Mesenchymal stem cell (in vitro differentiated cells and primary cell): ENCODE measurements around the gene RAB3C.

Experiments used
- DNase-seq: peaks from one replicate; pipeline ENCODE4 v3.0.0-alpha.2; 2013
- H2AFZ ChIP-seq: one replicate; pipeline ENCODE4 v1.6.1; 2013; ENCODE audit warnings: low read depth, mild to moderate bottlenecking, control low read depth, inconsistent platforms, low read length, moderate library complexity
- H2AK5ac ChIP-seq: 2 replicates; pipeline ENCODE4 v1.6.1; 2013; ENCODE audit warnings: low read length, moderate library complexity, mild to moderate bottlenecking, inconsistent platforms; ENCODE audit not compliant: severe bottlenecking
- H2BK120ac ChIP-seq: one replicate; pipeline ENCODE4 v1.6.1; 2013; ENCODE audit warnings: low read depth, mild to moderate bottlenecking, inconsistent platforms, low read length, moderate library complexity
- H2BK12ac ChIP-seq, 2 experiments: one replicate each; pipeline ENCODE4 v1.6.1; 2013; ENCODE audit warnings: inconsistent platforms in 2 of 2, low read length in 2 of 2, mild to moderate bottlenecking in 2 of 2, moderate library complexity in 2 of 2, control low read depth in 1 of 2
- H2BK15ac ChIP-seq: one replicate; pipeline ENCODE4 v1.6.1; 2013; ENCODE audit warnings: mild to moderate bottlenecking, low read depth, inconsistent platforms; ENCODE audit not compliant: poor library complexity, severe bottlenecking
- H2BK5ac ChIP-seq: 2 replicates; pipeline ENCODE4 v1.6.1; 2013; ENCODE audit warnings: low read depth, mild to moderate bottlenecking, low read length, control low read depth, inconsistent platforms; ENCODE audit not compliant: poor library complexity, severe bottlenecking
- H3K14ac ChIP-seq, 2 experiments: one replicate each; pipeline ENCODE4 v1.6.1; 2013; ENCODE audit warnings: inconsistent platforms in 2 of 2, low read length in 2 of 2, control low read depth in 1 of 2, mild to moderate bottlenecking in 1 of 2, moderate library complexity in 1 of 2
- H3K18ac ChIP-seq, 2 experiments: one replicate each; pipeline ENCODE4 v1.6.1; 2013; ENCODE audit warnings: inconsistent platforms in 2 of 2, low read length in 2 of 2, control low read depth in 1 of 2, low read depth in 1 of 2, mild to moderate bottlenecking in 1 of 2
- H3K23ac ChIP-seq, 2 experiments: one replicate each; pipeline ENCODE4 v1.6.1; 2013; ENCODE audit warnings: inconsistent platforms in 2 of 2, low read length in 2 of 2, mild to moderate bottlenecking in 2 of 2, moderate library complexity in 2 of 2, control low read depth in 1 of 2
- H3K27ac ChIP-seq: 2 replicates; pipeline ENCODE4 v1.5.1; 2013; ENCODE audit warnings: mild to moderate bottlenecking, moderate library complexity, low read length, control low read depth, inconsistent platforms; ENCODE audit not compliant: poor library complexity, severe bottlenecking
- H3K27me3 ChIP-seq, 2 experiments: 2 replicates each; pipeline versions ENCODE4 v1.6.1 to v1.7.0; 2013; ENCODE audit warnings: low read length in 2 of 2, mild to moderate bottlenecking in 2 of 2, moderate library complexity in 2 of 2, control low read depth in 1 of 2, inconsistent platforms in 1 of 2; ENCODE audit not compliant: control insufficient read depth in 1 of 2, insufficient read depth in 1 of 2
- H3K36me3 ChIP-seq, 2 experiments: 2 replicates each; pipeline versions ENCODE4 v1.6.1 to v1.7.0; 2013; ENCODE audit warnings: low read length in 2 of 2, control low read depth in 1 of 2, inconsistent platforms in 1 of 2, low read depth in 1 of 2, mild to moderate bottlenecking in 1 of 2; ENCODE audit not compliant: insufficient read depth in 2 of 2, control insufficient read depth in 1 of 2
- H3K4ac ChIP-seq, 2 experiments: one replicate each; pipeline ENCODE4 v1.6.1; 2013; ENCODE audit warnings: inconsistent platforms in 2 of 2, low read length in 2 of 2, mild to moderate bottlenecking in 2 of 2, moderate library complexity in 2 of 2, control low read depth in 1 of 2, low read depth in 1 of 2
- H3K4me1 ChIP-seq: 2 replicates; pipeline ENCODE4 v1.6.1; 2013; ENCODE audit warnings: low read depth, low read length, control low read depth; ENCODE audit not compliant: control insufficient read depth, insufficient read depth
- H3K4me2 ChIP-seq: 2 replicates; pipeline ENCODE4 v1.6.1; 2013; ENCODE audit warnings: low read length, mild to moderate bottlenecking, inconsistent platforms; ENCODE audit not compliant: poor library complexity, severe bottlenecking
- H3K4me3 ChIP-seq, 2 experiments: 2 replicates each; pipeline versions ENCODE4 v1.5.1 to v1.7.0; 2013; ENCODE audit warnings: low read length in 2 of 2, mild to moderate bottlenecking in 2 of 2, control low read depth in 1 of 2, low read depth in 1 of 2; ENCODE audit not compliant: insufficient read depth in 1 of 2
- H3K79me1 ChIP-seq: replicated peaks from 2 replicates; pipeline ENCODE4 v1.6.1; 2013; ENCODE audit warnings: mild to moderate bottlenecking, control low read depth, low read length, inconsistent platforms; ENCODE audit not compliant: poor library complexity, severe bottlenecking
- H3K9ac ChIP-seq: 2 replicates; pipeline ENCODE4 v1.7.0; 2013; ENCODE audit warnings: mild to moderate bottlenecking, low read length, moderate library complexity
- H3K9me3 ChIP-seq: 2 replicates; pipeline ENCODE4 v1.7.0; 2013; ENCODE audit warnings: mild to moderate bottlenecking, low read length; ENCODE audit not compliant: control insufficient read depth
- H4K8ac ChIP-seq: one replicate; pipeline ENCODE4 v1.6.1; 2013; ENCODE audit warnings: inconsistent platforms, mild to moderate bottlenecking, low read length, moderate library complexity
- H4K91ac ChIP-seq: one replicate; pipeline ENCODE4 v1.6.1; 2013; ENCODE audit warnings: mild to moderate bottlenecking, low read length, inconsistent platforms
- WGBS: methylation state at CpG from one replicate; pipeline ENCODE4 v1.1.7; 2013; ENCODE audit warnings: mixed read lengths; 5-methylcytosine and 5-hydroxymethylcytosine counted together

Gene RAB3C

GRCh38 chr5:58776559-58776958 is 193.7 kb downstream of the RAB3C start:
- no peak overlapping the region for H3K4me2 ChIP-seq
- no peak overlapping the region for H3K18ac ChIP-seq
- H2AFZ ChIP-seq, result no peak overlapping the region
- no peak overlapping the region for H3K9ac ChIP-seq
- H3K9me3 ChIP-seq, result no peaks in the 10 kb centered on the region
- no peak for DNase-seq
- H2BK5ac ChIP-seq, result no peak overlapping the region
- H3K4me1 ChIP-seq, result no peaks in the 10 kb centered on the region
- H3K27me3 ChIP-seq, result peaks cover 17 to 19% of the 10 kb centered on the region in 2 experiments
- no peaks in the 10 kb centered on the region for H3K79me1 ChIP-seq
- no peak overlapping the region for H4K91ac ChIP-seq
- H2BK12ac ChIP-seq, result no peak overlapping the region
- no peaks in the 10 kb centered on the region for H3K36me3 ChIP-seq
- H3K14ac ChIP-seq, result no peak overlapping the region
- no peak overlapping the region for H3K4ac ChIP-seq
- H3K27ac ChIP-seq, result no peak overlapping the region
- 91% methylated on average over 3 of the region's 5 CpGs for WGBS
- H4K8ac ChIP-seq, result no peak overlapping the region
- no peak overlapping the region for H3K4me3 ChIP-seq
- no peak overlapping the region for H3K23ac ChIP-seq
- no peak overlapping the region for H2BK120ac ChIP-seq
- no peak overlapping the region for H2BK15ac ChIP-seq
- no peak overlapping the region for H2AK5ac ChIP-seq

GRCh38 chr5:58778888-58779287 is 196.0 kb downstream of the RAB3C start:
- no peak overlapping the region for H2BK15ac ChIP-seq
- H3K4me3 ChIP-seq, result no peak overlapping the region
- no peak overlapping the region for H3K27ac ChIP-seq
- H4K91ac ChIP-seq, result no peak overlapping the region
- no peaks in the 10 kb centered on the region for H3K4me1 ChIP-seq
- no peak overlapping the region for H3K9ac ChIP-seq
- H3K23ac ChIP-seq, result no peak overlapping the region
- H3K27me3 ChIP-seq, result peaks cover 4 to 9% of the 10 kb centered on the region in 2 experiments
- H2BK5ac ChIP-seq, result no peak overlapping the region
- H2BK120ac ChIP-seq, result no peak overlapping the region
- H3K36me3 ChIP-seq, result no peaks in the 10 kb centered on the region
- no peak overlapping the region for H4K8ac ChIP-seq
- no peaks in the 10 kb centered on the region for H3K79me1 ChIP-seq
- no peak overlapping the region for H3K4ac ChIP-seq
- H3K9me3 ChIP-seq, result no peaks in the 10 kb centered on the region
- WGBS, result 80% methylated on average over 3 of the region's 3 CpGs
- DNase-seq, result no peak
- no peak overlapping the region for H3K14ac ChIP-seq
- no peak overlapping the region for H2AK5ac ChIP-seq
- no peak overlapping the region for H3K18ac ChIP-seq
- no peak overlapping the region for H2BK12ac ChIP-seq
- H3K4me2 ChIP-seq, result no peak overlapping the region
- H2AFZ ChIP-seq, result no peak overlapping the region

GRCh38 chr5:58786035-58786434 is 203.2 kb downstream of the RAB3C start:
- no peak for DNase-seq
- WGBS, result 77% methylated on average over 2 of the region's 2 CpGs
- H3K27me3 ChIP-seq, result no peaks in the 10 kb centered on the region
- H2BK15ac ChIP-seq, result no peak overlapping the region
- H2BK5ac ChIP-seq, result no peak overlapping the region
- no peak overlapping the region for H4K91ac ChIP-seq
- H3K9ac ChIP-seq, result no peak overlapping the region
- H3K18ac ChIP-seq, result no peak overlapping the region
- H3K36me3 ChIP-seq, result no peaks in the 10 kb centered on the region
- H3K4me1 ChIP-seq, result no peaks in the 10 kb centered on the region
- no peak overlapping the region for H3K23ac ChIP-seq
- no peak overlapping the region for H2BK120ac ChIP-seq
- H3K79me1 ChIP-seq, result no peaks in the 10 kb centered on the region
- H3K4me2 ChIP-seq, result no peak overlapping the region
- no peak overlapping the region for H3K4ac ChIP-seq
- H2BK12ac ChIP-seq, result no peak overlapping the region
- no peaks in the 10 kb centered on the region for H3K9me3 ChIP-seq
- H3K27ac ChIP-seq, result no peak overlapping the region
- no peak overlapping the region for H4K8ac ChIP-seq
- no peak overlapping the region for H3K4me3 ChIP-seq
- no peak overlapping the region for H2AFZ ChIP-seq
- no peak overlapping the region for H2AK5ac ChIP-seq
- no peak overlapping the region for H3K14ac ChIP-seq

GRCh38 chr5:58786711-58787303 is 203.9 kb downstream of the RAB3C start:
- H4K91ac ChIP-seq, result no peak overlapping the region
- H3K27me3 ChIP-seq, result no peaks in the 10 kb centered on the region
- H3K36me3 ChIP-seq, result no peaks in the 10 kb centered on the region
- no peak overlapping the region for H2BK5ac ChIP-seq
- no peak overlapping the region for H3K23ac ChIP-seq
- H4K8ac ChIP-seq, result no peak overlapping the region
- 93% methylated on average over 18 of the region's 21 CpGs for WGBS
- H3K14ac ChIP-seq, result no peak overlapping the region
- no peak overlapping the region for H2BK12ac ChIP-seq
- DNase-seq, result no peak
- H3K9ac ChIP-seq, result no peak overlapping the region
- no peak overlapping the region for H2AK5ac ChIP-seq
- no peak overlapping the region for H3K18ac ChIP-seq
- no peak overlapping the region for H3K4ac ChIP-seq
- H3K4me2 ChIP-seq, result no peak overlapping the region
- no peak overlapping the region for H2AFZ ChIP-seq
- H2BK120ac ChIP-seq, result no peak overlapping the region
- no peak overlapping the region for H3K4me3 ChIP-seq
- H2BK15ac ChIP-seq, result no peak overlapping the region
- no peaks in the 10 kb centered on the region for H3K4me1 ChIP-seq
- H3K9me3 ChIP-seq, result no peaks in the 10 kb centered on the region
- no peaks in the 10 kb centered on the region for H3K79me1 ChIP-seq
- no peak overlapping the region for H3K27ac ChIP-seq
